ENCODE measurements around the gene RREB1. TPM values are rescaled to one million over a fixed set of nuclear protein-coding genes. Genes with fewer than 3 reads are reported as not detected.
A peak's percentile ranks its signal among the peaks of the same experiment; 100 is the strongest.

Gene RREB1
- total RNA-seq, 1 donor from 2014 or later: 15.9 TPM

- no peak for TF ChIP-seq CTCF (conservative IDR thresholded peaks at IDR 0.05; ENCODE audit: low read depth, low read length)
- DNase-seq (ENCODE audit: low read depth): no peak
- H3K4me3 ChIP-seq (ENCODE audit: low read depth, low read length): peak overlapping the region; percentile 44
Measured at GRCh38 chr6:7112741-7113313, 5.1 kb downstream of the RREB1 start.

GRCh38 chr6:7114744-7115458 is 7.1 kb downstream of the RREB1 start:
- TF ChIP-seq CTCF (conservative IDR thresholded peaks at IDR 0.05; ENCODE audit: low read depth, low read length): no peak
- no peak for DNase-seq (ENCODE audit: low read depth)
- H3K4me3 ChIP-seq (ENCODE audit: low read depth, low read length): no peak overlapping the region

- no peak for DNase-seq (ENCODE audit: low read depth)
- no peak for TF ChIP-seq CTCF (conservative IDR thresholded peaks at IDR 0.05; ENCODE audit: low read depth, low read length)
- H3K4me3 ChIP-seq (ENCODE audit: low read depth, low read length): no peak overlapping the region
Measured at GRCh38 chr6:7115543-7116231, 7.9 kb downstream of the RREB1 start.

- DNase-seq (ENCODE audit: low read depth): no peak
- no peak for TF ChIP-seq CTCF (conservative IDR thresholded peaks at IDR 0.05; ENCODE audit: low read depth, low read length)
- H3K4me3 ChIP-seq (ENCODE audit: low read depth, low read length): no peak overlapping the region
Measured at GRCh38 chr6:7119272-7119801, 11.6 kb downstream of the RREB1 start.

- H3K4me3 ChIP-seq (ENCODE audit: low read depth, low read length): no peak overlapping the region
- no peak for TF ChIP-seq CTCF (conservative IDR thresholded peaks at IDR 0.05; ENCODE audit: low read depth, low read length)
- no peak for DNase-seq (ENCODE audit: low read depth)
Measured at GRCh38 chr6:7121700-7122241, 14.0 kb downstream of the RREB1 start.

- DNase-seq (ENCODE audit: low read depth): no peak
- H3K4me3 ChIP-seq (ENCODE audit: low read depth, low read length): no peak overlapping the region
- no peak for TF ChIP-seq CTCF (conservative IDR thresholded peaks at IDR 0.05; ENCODE audit: low read depth, low read length)
Measured at GRCh38 chr6:7122684-7123083, 14.9 kb downstream of the RREB1 start.
